Thyroid gland (tissue), 4 donors: ENCODE results near the gene MAP2K5. TPM values are rescaled to one million over a fixed set of nuclear protein-coding genes. Genes with fewer than 3 reads are reported as not detected.

Experiments
- DNase-seq, 2 donors: peaks; one replicate each; pipeline ENCODE4 v3.0.0-alpha.2; 2019
- H3K27ac ChIP-seq, 3 donors: fragments of 200-600 bp; sonication (generic); 1 replicate in 2 of 3; 2 replicates in 1 of 3; pipeline ENCODE4 v1.5.1; 2016 to 2019; ENCODE audit warnings: mild to moderate bottlenecking in 1 of 3, moderate library complexity in 1 of 3
- H3K27me3 ChIP-seq: fragments of 200-600 bp; sonication (generic); one replicate; pipeline ENCODE4 v1.5.1; 2019
- H3K36me3 ChIP-seq, 2 donors: fragments of 200-600 bp; sonication (generic); one replicate each; pipeline ENCODE4 v1.5.1; 2016 to 2019
- H3K4me1 ChIP-seq, 2 donors: fragments of 200-600 bp; sonication (generic); one replicate each; pipeline ENCODE4 v1.5.1; 2017 to 2019
- H3K4me3 ChIP-seq, 3 donors: fragments of 200-600 bp; sonication (generic); replicated peaks in 1 of 3; 1 replicate in 2 of 3; 2 replicates in 1 of 3; pipeline ENCODE4 v1.5.1; 2016; ENCODE audit warnings: mild to moderate bottlenecking in 1 of 3
- H3K9me3 ChIP-seq: fragments of 200-600 bp; sonication (generic); one replicate; pipeline ENCODE4 v1.5.1; 2017
- CTCF ChIP-seq, 6 experiments: fragments of 200-600 bp in 3 of 6; fragments of 450-650 bp in 3 of 6; sonication (generic) in 3 of 6; IDR thresholded peaks; one replicate each; pipeline ENCODE4 v1.5.1; 2016 to 2019; ENCODE audit warnings: antibody characterized with exemption in 6 of 6, mild to moderate bottlenecking in 2 of 6, inconsistent platforms in 1 of 6, moderate library complexity in 1 of 6
- POLR2A ChIP-seq, 2 donors: fragments of 450-650 bp; IDR thresholded peaks; one replicate each; pipeline ENCODE4 v1.6.1; 2017; ENCODE audit warnings: antibody characterized with exemption in 2 of 2, mild to moderate bottlenecking in 2 of 2, moderate library complexity in 1 of 2
- WGBS, 2 donors: methylation state at CpG; one replicate each; pipeline ENCODE4 v1.1.5; 2017; 5-methylcytosine and 5-hydroxymethylcytosine counted together
- intact Hi-C: fragments of 100-400 bp; cut with DNase I; formaldehyde crosslinking; loops from one replicate; pipeline ENCODE4 v1.15.1; 2023
- total RNA-seq, 4 donors: library from RNA; depleted of rRNA; stranded (reverse); fragments of >200 nt; gene quantifications; one replicate each; pipeline ENCODE4 v1.2.3, GENCODE V29; 2016

Gene MAP2K5
- total RNA-seq, 4 donors from 2014 or later = 10.2 to 32.1 (median 15.9) TPM

DNA sequence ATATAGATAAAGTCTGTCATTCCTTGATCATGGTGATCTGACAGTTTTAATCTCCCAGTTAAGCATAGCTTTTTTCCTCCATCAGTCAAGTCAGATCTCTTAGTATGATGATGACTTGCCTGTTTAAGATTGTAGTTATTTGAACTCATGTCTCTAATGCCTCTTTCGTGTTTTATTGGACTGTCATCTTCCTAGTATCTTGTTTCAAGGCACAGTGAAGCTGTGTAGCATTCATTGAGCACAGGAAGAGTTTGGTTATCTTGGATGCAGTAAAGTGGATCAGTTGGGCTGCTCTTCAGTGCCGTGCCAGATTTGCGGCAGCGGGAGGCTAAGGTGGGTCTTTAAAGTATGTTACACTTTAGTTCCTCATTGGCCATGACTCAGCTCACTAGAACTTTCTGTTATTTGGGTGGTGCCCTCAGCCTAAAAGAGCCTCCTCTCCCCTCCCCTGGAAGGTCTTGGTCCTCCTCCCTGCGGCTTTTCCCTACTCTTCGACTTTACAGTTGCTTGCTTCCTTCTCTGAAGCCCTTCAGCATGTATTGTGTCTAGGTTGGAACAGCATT, 237.1 kb downstream of the MAP2K5 start:
- H3K36me3 ChIP-seq = no peaks in the 10 kb centered on the region
- no peaks in the 10 kb centered on the region for H3K27me3 ChIP-seq
- H3K9me3 ChIP-seq = no peaks in the 10 kb centered on the region
- H3K4me3 ChIP-seq = no peak overlapping the region
- H3K4me1 ChIP-seq = no peaks in the 10 kb centered on the region
- H3K27ac ChIP-seq = no peak overlapping the region
- no peak for DNase-seq
- intact Hi-C loops = no loop called here
- WGBS, 2 donors = 81 to 83% methylated on average over 6 of the region's 6 CpGs
- TF ChIP-seq POLR2A (IDR thresholded peaks at IDR 0.05) (no peak), CTCF (IDR thresholded peaks at IDR 0.05) (no peak)

DNA sequence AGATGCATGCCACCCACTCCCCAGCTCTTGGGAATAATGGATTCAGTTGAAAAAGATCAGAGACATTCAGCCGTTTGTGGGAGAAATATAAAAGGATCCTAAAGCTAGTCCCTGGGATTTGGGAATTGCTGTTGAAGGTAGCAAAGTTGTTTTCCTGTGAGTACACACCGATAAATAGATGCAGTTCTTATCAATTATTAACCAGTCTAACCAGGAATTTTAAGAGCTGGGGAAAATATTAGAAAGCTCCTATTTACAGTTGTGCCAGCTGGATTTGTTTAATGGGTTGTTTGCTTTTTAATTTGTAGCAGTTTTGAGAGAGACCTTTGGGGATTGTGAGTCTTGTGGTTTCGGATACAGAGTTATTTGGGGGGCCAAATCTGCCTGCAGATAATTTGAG, 238.6 kb downstream of the MAP2K5 start:
- WGBS, 2 donors = 95 to 96% methylated on average over 3 of the region's 3 CpGs
- H3K27ac ChIP-seq = no peak overlapping the region
- H3K4me1 ChIP-seq = no peaks in the 10 kb centered on the region
- H3K36me3 ChIP-seq = no peaks in the 10 kb centered on the region
- no peak for DNase-seq
- TF ChIP-seq POLR2A (IDR thresholded peaks at IDR 0.05) (no peak), CTCF (IDR thresholded peaks at IDR 0.05) (no peak)
- intact Hi-C loops = no loop called here
- no peak overlapping the region for H3K4me3 ChIP-seq
- no peaks in the 10 kb centered on the region for H3K27me3 ChIP-seq
- H3K9me3 ChIP-seq = no peaks in the 10 kb centered on the region

GRCh38 chr15:67781907-67782690, 239.6 kb downstream of the MAP2K5 start:
- intact Hi-C loops = no loop called here
- Histone ChIP-seq H3K27ac (no peak overlapping the region), H3K4me1 (no peaks in the 10 kb centered on the region), H3K27me3 (no peaks in the 10 kb centered on the region), H3K4me3 (no peak overlapping the region), H3K36me3 (no peaks in the 10 kb centered on the region), H3K9me3 (no peaks in the 10 kb centered on the region)
- no peak for TF ChIP-seq POLR2A (IDR thresholded peaks at IDR 0.05)
- no peak for TF ChIP-seq CTCF (IDR thresholded peaks at IDR 0.05)
- no peak for DNase-seq
- 75 to 79% methylated on average over 10 of the region's 10 CpGs for WGBS, 2 donors

DNA sequence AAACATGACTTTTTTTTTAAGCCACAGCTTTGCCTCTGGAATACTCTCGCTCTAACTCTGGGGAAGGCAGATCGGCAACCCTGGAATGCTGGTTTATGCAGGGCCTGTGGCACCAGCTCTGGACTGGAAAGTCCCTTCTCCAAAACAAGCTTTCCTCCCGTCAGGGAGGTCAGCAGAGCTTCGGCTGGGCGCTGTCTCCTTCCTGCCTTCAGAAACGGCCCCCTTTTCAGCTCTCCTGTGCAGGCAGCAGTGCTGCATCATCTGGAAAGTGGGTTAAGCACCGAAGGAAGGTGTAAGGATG, 240.1 kb downstream of the MAP2K5 start:
- no peak overlapping the region for H3K4me3 ChIP-seq
- H3K27me3 ChIP-seq = no peaks in the 10 kb centered on the region
- H3K36me3 ChIP-seq = no peaks in the 10 kb centered on the region
- intact Hi-C loops = no loop called here
- no peaks in the 10 kb centered on the region for H3K4me1 ChIP-seq
- no peaks in the 10 kb centered on the region for H3K9me3 ChIP-seq
- DNase-seq = no peak
- no peak overlapping the region for H3K27ac ChIP-seq
- 77% methylated on average over 7 of the region's 7 CpGs for WGBS, 2 donors
- no peak for TF ChIP-seq CTCF (IDR thresholded peaks at IDR 0.05)

DNA sequence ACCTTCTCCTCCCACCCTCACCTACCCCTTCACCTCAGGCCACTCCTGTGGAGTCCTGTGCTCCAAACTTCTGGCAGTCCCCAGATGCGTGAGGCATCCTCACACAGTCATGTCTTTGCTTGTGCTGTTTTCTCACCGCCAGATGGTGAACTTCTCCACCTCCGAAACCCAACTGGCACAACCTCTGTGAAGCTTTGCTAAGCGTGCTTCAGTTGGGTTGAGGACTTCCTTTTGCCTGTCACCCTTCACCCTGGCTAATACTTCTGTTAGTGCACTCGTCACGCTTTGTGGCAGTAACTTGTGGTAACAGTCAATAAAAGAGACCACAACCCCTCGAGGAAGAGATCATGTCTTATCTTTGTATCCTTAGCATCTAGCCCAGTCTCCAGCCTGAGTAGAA, 240.8 kb downstream of the MAP2K5 start:
- Histone ChIP-seq H3K27me3 (no peaks in the 10 kb centered on the region), H3K36me3 (no peaks in the 10 kb centered on the region), H3K4me1 (no peaks in the 10 kb centered on the region), H3K4me3 (no peak overlapping the region), H3K9me3 (no peaks in the 10 kb centered on the region), H3K27ac (no peak overlapping the region)
- TF ChIP-seq POLR2A (IDR thresholded peaks at IDR 0.05) (no peak), CTCF (IDR thresholded peaks at IDR 0.05) (no peak)
- WGBS, 2 donors = 91 to 92% methylated on average over 7 of the region's 7 CpGs
- no peak for DNase-seq
- intact Hi-C loops = no loop called here
